H1 (cell line): ENCODE measurements around the gene FBXL16. TPM values are rescaled to one million over a fixed set of nuclear protein-coding genes. Genes with fewer than 3 reads are reported as not detected.

Experiments used
- CTCF ChIA-PET: fragments of 300-600 bp; sonication (Branson Sonifier 250); formaldehyde crosslinking; loops from one replicate; lab custom pipeline; 2021; ENCODE audit not compliant: partially characterized antibody; lab: Charles Lee
- POLR2A ChIA-PET: fragments of 300-600 bp; sonication (Branson Sonifier 250); formaldehyde crosslinking; loops from one replicate; lab custom pipeline; 2021; ENCODE audit warnings: inconsistent platforms; ENCODE audit not compliant: partially characterized antibody; lab: Charles Lee
- DNase-seq, 2 experiments: peaks; one replicate each; pipeline versions ENCODE4 v3.0.0 to v3.0.0-alpha.2; 2010 to 2022; ENCODE audit warnings: low spot score in 2 of 2, low read depth in 1 of 2, mixed read lengths in 1 of 2
- FAIRE-seq: peaks from 2 replicates; lab custom pipeline; 2011; peaks lifted over from hg19 to GRCh38; lab: Jason Lieb, UNC
- H2AFZ ChIP-seq: 2 replicates; pipeline ENCODE4 v1.8.1; 2012; ENCODE audit warnings: low read length, inconsistent platforms
- H2AK5ac ChIP-seq: 2 replicates; pipeline ENCODE4 v1.6.1; 2013; ENCODE audit warnings: low read depth, low read length
- H2BK120ac ChIP-seq: replicated peaks from 2 replicates; pipeline ENCODE3; 2013; ENCODE audit warnings: low read depth, low read length, inconsistent platforms
- H2BK12ac ChIP-seq: 2 replicates; pipeline ENCODE4 v1.6.1; 2013; ENCODE audit warnings: low read depth, low read length
- H2BK15ac ChIP-seq: 2 replicates; pipeline ENCODE4 v1.6.1; 2013; ENCODE audit warnings: low read length
- H2BK20ac ChIP-seq: 2 replicates; pipeline ENCODE4 v1.6.1; 2013; ENCODE audit warnings: low read length
- H2BK5ac ChIP-seq: 2 replicates; pipeline ENCODE4 v1.6.1; 2013; ENCODE audit warnings: low read depth, low read length
- H3K14ac ChIP-seq: 2 replicates; pipeline ENCODE4 v1.6.1; 2013; ENCODE audit warnings: inconsistent platforms; ENCODE audit not compliant: insufficient read length
- H3K18ac ChIP-seq: 2 replicates; pipeline ENCODE4 v1.6.1; 2013; ENCODE audit warnings: low read length; ENCODE audit errors: extremely low read depth
- H3K23ac ChIP-seq: 2 replicates; pipeline ENCODE4 v1.6.1; 2013; ENCODE audit warnings: inconsistent platforms; ENCODE audit not compliant: insufficient read length
- H3K23me2 ChIP-seq: 2 replicates; pipeline ENCODE4 v1.6.1; 2013; ENCODE audit warnings: low read depth, low read length
- H3K27ac ChIP-seq: 2 replicates; pipeline ENCODE4 v1.6.1; 2011; ENCODE audit warnings: low read depth, low read length, inconsistent platforms
- H3K27me3 ChIP-seq, 4 experiments: replicated peaks in 1 of 4; 1 replicate in 1 of 4; 2 replicates in 3 of 4; pipeline versions ENCODE4 v1.6.1 to v1.8.1; 2011 to 2013; ENCODE audit warnings: low read length in 3 of 4, mild to moderate bottlenecking in 3 of 4, inconsistent platforms in 2 of 4, mixed read lengths in 2 of 4, moderate library complexity in 1 of 4; ENCODE audit not compliant: control insufficient read depth in 3 of 4, insufficient read depth in 3 of 4; ENCODE audit errors: extremely low read depth in 1 of 4
- H3K36me3 ChIP-seq, 4 experiments: 2 replicates each; pipeline versions ENCODE4 v1.6.1 to v1.8.1; 2011 to 2013; ENCODE audit warnings: mild to moderate bottlenecking in 4 of 4, low read length in 3 of 4, moderate library complexity in 2 of 4, control low read depth in 1 of 4, inconsistent platforms in 1 of 4; ENCODE audit not compliant: insufficient read depth in 4 of 4, control insufficient read depth in 2 of 4
- H3K4ac ChIP-seq: replicated peaks from 2 replicates; pipeline ENCODE3; 2013; ENCODE audit warnings: low read length, low read depth, mixed read lengths, inconsistent platforms; ENCODE audit not compliant: insufficient read length
- H3K4me1 ChIP-seq, 4 experiments: replicated peaks in 1 of 4; 1 replicate in 1 of 4; 2 replicates in 3 of 4; pipeline versions ENCODE4 v1.6.1 to v1.8.1; 2011 to 2013; ENCODE audit warnings: low read length in 3 of 4, inconsistent platforms in 2 of 4, mixed read lengths in 1 of 4; ENCODE audit not compliant: insufficient read depth in 4 of 4, control insufficient read depth in 3 of 4
- H3K4me2 ChIP-seq, 2 experiments: 2 replicates each; pipeline versions ENCODE4 v1.6.1 to v1.8.1; 2011 to 2013; ENCODE audit warnings: low read depth in 2 of 2, low read length in 2 of 2, control low read depth in 1 of 2, inconsistent platforms in 1 of 2, mild to moderate bottlenecking in 1 of 2; ENCODE audit not compliant: insufficient read depth in 1 of 2
- H3K4me3 ChIP-seq, 4 experiments: fragments of 200-600, 300-600 bp in 1 of 4; sonication (generic), shearing (Covaris generic), sonication (Bioruptor Twin) in 1 of 4; 2 replicates each; pipeline versions ENCODE4 v1.5.1 to v1.8.1; 2011 to 2016; ENCODE audit warnings: low read length in 4 of 4, low read depth in 3 of 4, control low read depth in 2 of 4, inconsistent platforms in 2 of 4, mild to moderate bottlenecking in 2 of 4, mixed read lengths in 1 of 4, moderate library complexity in 1 of 4; ENCODE audit not compliant: insufficient read depth in 2 of 4; ENCODE audit errors: extremely low read depth in 1 of 4
- H3K56ac ChIP-seq: replicated peaks from 2 replicates; pipeline ENCODE3; 2013; ENCODE audit warnings: low read depth, mild to moderate bottlenecking, mixed read lengths, low read length, inconsistent platforms; ENCODE audit not compliant: insufficient read length
- H3K79me1 ChIP-seq: 2 replicates; pipeline ENCODE4 v1.6.1; 2013; ENCODE audit warnings: low read depth, low read length, control low read depth
- H3K79me2 ChIP-seq, 2 experiments: 2 replicates each; pipeline versions ENCODE4 v1.6.1 to v1.8.1; 2012 to 2013; ENCODE audit warnings: low read length in 2 of 2, mild to moderate bottlenecking in 2 of 2, inconsistent platforms in 1 of 2; ENCODE audit not compliant: insufficient read depth in 2 of 2, control insufficient read depth in 1 of 2
- H3K9ac ChIP-seq, 4 experiments: replicated peaks in 1 of 4; 1 replicate in 1 of 4; 2 replicates in 3 of 4; pipeline versions ENCODE4 v1.6.1 to v1.8.1; 2011 to 2013; ENCODE audit warnings: low read depth in 3 of 4, low read length in 3 of 4, control low read depth in 2 of 4, mild to moderate bottlenecking in 2 of 4, moderate library complexity in 2 of 4, inconsistent platforms in 1 of 4; ENCODE audit errors: extremely low read depth in 1 of 4
- H3K9me3 ChIP-seq, 2 experiments: 2 replicates each; pipeline versions ENCODE4 v1.6.1 to v1.8.1; 2012 to 2013; ENCODE audit warnings: mild to moderate bottlenecking in 2 of 2, moderate library complexity in 2 of 2, control low read depth in 1 of 2, inconsistent platforms in 1 of 2, low read depth in 1 of 2, low read length in 1 of 2, mixed read lengths in 1 of 2; ENCODE audit not compliant: insufficient read depth in 2 of 2
- H4K20me1 ChIP-seq, 2 experiments: replicated peaks in 1 of 2; 2 replicates each; pipeline versions ENCODE3 to v1.8.1; 2011 to 2013; ENCODE audit warnings: inconsistent platforms in 2 of 2, low read length in 2 of 2, mild to moderate bottlenecking in 1 of 2; ENCODE audit not compliant: insufficient read depth in 2 of 2, control insufficient read depth in 1 of 2
- H4K5ac ChIP-seq: 2 replicates; pipeline ENCODE4 v1.6.1; 2013; ENCODE audit warnings: low read length, low read depth, mixed read lengths, inconsistent platforms; ENCODE audit not compliant: insufficient read length
- H4K8ac ChIP-seq: 2 replicates; pipeline ENCODE4 v1.8.0; 2013; ENCODE audit warnings: mild to moderate bottlenecking, moderate library complexity, low read length, inconsistent platforms; ENCODE audit not compliant: insufficient read depth; ENCODE audit errors: extremely low read depth
- H4K91ac ChIP-seq: replicated peaks from 2 replicates; pipeline ENCODE3; 2013; ENCODE audit warnings: low read length, mixed read lengths, inconsistent platforms; ENCODE audit not compliant: insufficient read length
- BACH1 ChIP-seq: IDR thresholded peaks from 2 replicates; pipeline ENCODE4 v1.6.1; 2012; ENCODE audit warnings: low read length, improper control_type of control experiment
- CBX8 ChIP-seq: fragments of 300-800, 300-1000 bp; sonication (generic); IDR thresholded peaks from 2 replicates; pipeline ENCODE4 v1.7.1; 2016; ENCODE audit warnings: low read depth, low read length, borderline replicate concordance
- FOSL1 ChIP-seq: IDR thresholded peaks from 2 replicates; pipeline ENCODE4 v1.6.1; 2011; ENCODE audit warnings: mild to moderate bottlenecking, low read depth, low read length, moderate library complexity; ENCODE audit not compliant: insufficient read depth
- GTF2F1 ChIP-seq: IDR thresholded peaks from 2 replicates; pipeline ENCODE4 v1.6.1; 2012; ENCODE audit warnings: low read depth, low read length, improper control_type of control experiment, borderline replicate concordance
- KDM1A ChIP-seq: fragments of 200-600, 300-600 bp; sonication (generic); IDR thresholded peaks from 2 replicates; pipeline ENCODE4 v1.7.1; 2016; ENCODE audit warnings: mild to moderate bottlenecking, low read length, borderline replicate concordance
- TAF7 ChIP-seq: optimal IDR thresholded peaks from 2 replicates; pipeline ENCODE3; 2011; ENCODE audit warnings: low read depth, mild to moderate bottlenecking, inconsistent platforms, low read length, moderate library complexity, borderline replicate concordance
- WGBS, 2 experiments: shearing (Covaris generic) in 1 of 2; methylation state at CpG; one replicate each; pipeline versions ENCODE4 v1.1.6 to v1.1.7; 2013 to 2015; ENCODE audit warnings: low lambda C conversion rate in 2 of 2, mixed read lengths in 2 of 2, inconsistent platforms in 1 of 2, low coverage in 1 of 2, missing lambda C conversion rate in 1 of 2; ENCODE audit not compliant: insufficient replicate concordance in 2 of 2, insufficient coverage in 1 of 2, insufficient read length in 1 of 2; ENCODE audit errors: extremely low coverage in 1 of 2, missing lambda C conversion rate in 1 of 2; 5-methylcytosine and 5-hydroxymethylcytosine counted together
- polyA plus RNA-seq, 7 experiments: library from polyadenylated mRNA; depleted of rRNA in 3 of 7; stranded (reverse) in 5 of 7; unstranded in 2 of 7; fragments of >200 nt in 5 of 7; fragments of 200-250 nt in 2 of 7; gene quantifications; 1 replicate in 5 of 7; 2 replicates in 1 of 7; 4 replicates in 1 of 7; pipeline versions ENCODE4 v1.2.1 to v1.2.3, GENCODE V29; 2011 to 2013; ENCODE audit warnings: missing spikeins in 2 of 7, mixed read lengths in 2 of 7
- total RNA-seq: library from RNA; stranded (reverse); fragmentation: NEBNext Ultra II Directional; extraction: Animal tissue kit (Norgen Biotek cat#: 25700); gene quantifications from 2 replicates; pipeline ENCODE4 v1.2.1, GENCODE V29; 2021

Gene FBXL16
- total and polyA plus RNA-seq, 2 of the 8 experiments (the other 6 are each of a cell fraction or from before 2014, with no cell fraction given) = 12.5 to 12.8 TPM

DNA sequence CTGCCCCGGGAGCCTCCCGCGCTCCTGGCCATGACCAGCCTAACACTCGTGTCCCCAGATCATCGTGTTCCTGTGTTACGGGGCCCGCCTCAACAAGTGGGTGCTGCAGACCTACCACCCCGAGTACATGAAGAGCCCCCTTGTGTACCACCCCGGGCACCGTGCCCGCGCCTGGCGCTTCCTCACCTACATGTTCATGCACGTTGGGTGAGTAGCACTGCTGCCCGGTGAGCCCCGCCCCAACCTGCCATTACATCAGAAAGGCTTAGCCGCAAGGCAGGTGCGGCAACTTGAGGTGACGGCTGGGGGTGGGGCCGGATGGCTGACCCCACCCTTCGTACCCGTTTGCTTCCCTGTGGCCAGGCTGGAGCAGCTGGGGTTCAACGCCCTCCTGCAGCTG is 28.7 kb downstream of the FBXL16 start:
- Histone ChIP-seq H2BK120ac (no peak overlapping the region), H3K4me3 (0 out of 8 replicates have a peak overlapping the region, but pooled peaks of 1 of the 4 experiments have one; percentile 8), H3K23me2 (peaks cover 15% of the 10 kb centered on the region), H2AFZ (no peak overlapping the region), H2AK5ac (peak overlapping the region; percentile 75; the same call in 1 of the 2 replicates), H3K4ac (no peak overlapping the region), H3K4me1 (peaks cover 0 to 37% (median 31%) of the 10 kb centered on the region in 4 experiments; a peak in 6 of 7 replicates), H3K27ac (no peak overlapping the region), H3K79me2 (peaks cover 0 to 10% of the 10 kb centered on the region in 2 experiments; a peak in 1 of 4 replicates), H3K9me3 (no peaks in the 10 kb centered on the region), H2BK12ac (peak overlapping the region; percentile 96; the same call in 1 of the 2 replicates), H3K36me3 (peaks cover 11 to 22% (median 16%) of the 10 kb centered on the region in 4 experiments), H2BK5ac (peak overlapping the region; percentile 26; the same call in 1 of the 2 replicates), H4K20me1 (peaks cover 2 to 28% of the 10 kb centered on the region in 2 experiments), H3K4me2 (peak overlapping the region; percentile 11 to 52), H4K5ac (no peak overlapping the region), H3K14ac (no peak overlapping the region), H3K23ac (no peak overlapping the region), H4K91ac (peak overlapping the region; percentile 73), H3K9ac (no peak overlapping the region), H4K8ac (peak overlapping the region; percentile 80; the same call in 1 of the 2 replicates), H2BK15ac (peak overlapping the region; percentile 46; the same call in 1 of the 2 replicates), H3K56ac (no peak overlapping the region), H3K79me1 (peaks cover 6% of the 10 kb centered on the region; the same call in 1 of the 2 replicates), H3K18ac (peak overlapping the region; percentile 48; the same call in 1 of the 2 replicates), H2BK20ac (no peak overlapping the region; the same call in 1 of the 2 replicates), H3K27me3 (peaks cover 0 to 2% (median 0%) of the 10 kb centered on the region in 4 experiments; a peak in 2 of 7 replicates)
- POLR2A ChIA-PET = interaction anchor here (1.4 to 13.3 kb wide), 7 partner anchors 7 to 126 kb away, joined by 4 to 214 read pairs (median 14); partner anchors contain the start of genes CHTF18, JMJD8, RHOT2 and RPUSD1
- peak in 1 of 2 experiments; percentile 63 for DNase-seq
- FAIRE-seq = no peak
- CTCF ChIA-PET = interaction anchor here (1.7 to 12.0 kb wide), 4 partner anchors 9 to 94 kb away, joined by 4 to 75 read pairs (median 6); partner anchors contain the start of genes RHOT2 and WDR24
- TF ChIP-seq TAF7 = no peak
- no peak for TF ChIP-seq KDM1A
- no peak for TF ChIP-seq BACH1
- no peak for TF ChIP-seq GTF2F1
- no peak for TF ChIP-seq FOSL1
- TF ChIP-seq CBX8 = no peak
- 83% methylated on average over 22 of the region's 23 CpGs; no CpG with 5 or more reads in 1 of the 2 experiments for WGBS, 2 experiments
